Neural crest cell (in vitro differentiated cells): ENCODE data around the gene MTSS2. TPM values are rescaled to one million over a fixed set of nuclear protein-coding genes. Genes with fewer than 3 reads are reported as not detected.

Experiments used
- DNase-seq: peaks from one replicate; pipeline ENCODE4 v3.0.0; 2021; ENCODE audit warnings: low read depth, mixed read lengths, low spot score
- H3K27ac Mint-ChIP-seq: one replicate; pipeline ENCODE4 v1.8.0; 2021; ENCODE audit warnings: mild to moderate bottlenecking, mixed read lengths; ENCODE audit not compliant: unreplicated experiment
- H3K27me3 Mint-ChIP-seq: 2 replicates; pipeline ENCODE4 v1.8.0; 2021; ENCODE audit warnings: low read depth, mild to moderate bottlenecking, mixed read lengths
- H3K36me3 Mint-ChIP-seq: 2 replicates; pipeline ENCODE4 v1.8.0; 2021; ENCODE audit warnings: low read depth, mild to moderate bottlenecking, mixed read lengths
- H3K4me1 Mint-ChIP-seq: 2 replicates; pipeline ENCODE4 v1.8.0; 2021; ENCODE audit warnings: mixed read lengths
- H3K4me3 Mint-ChIP-seq: one replicate; pipeline ENCODE4 v1.8.0; 2021; ENCODE audit warnings: mild to moderate bottlenecking, mixed read lengths
- H3K9me3 Mint-ChIP-seq: 2 replicates; pipeline ENCODE4 v1.8.0; 2021; ENCODE audit warnings: mixed read lengths
- CTCF ChIP-seq: fragments of 200-600 bp; sonication (generic); conservative IDR thresholded peaks from 2 replicates; pipeline ENCODE4 v1.5.0; 2021; ENCODE audit warnings: antibody characterized with exemption, mild to moderate bottlenecking
- total RNA-seq: library from RNA; stranded (reverse); gene quantifications from 2 replicates; pipeline ENCODE4 v1.2.1, GENCODE V29; 2021

MTSS2 gene
- total RNA-seq, 1 donor from 2014 or later, result 93.3 TPM

GRCh38 chr16:70694868-70695218, 9.0 kb upstream of the MTSS2 start:
- H3K27me3 Mint-ChIP-seq, result no peaks in the 10 kb centered on the region
- TF ChIP-seq CTCF, result no peak
- H3K9me3 Mint-ChIP-seq, result no peaks in the 10 kb centered on the region
- H3K4me3 Mint-ChIP-seq, result no peak overlapping the region
- no peak overlapping the region for H3K27ac Mint-ChIP-seq
- H3K4me1 Mint-ChIP-seq, result peaks cover 36% of the 10 kb centered on the region
- no peak for DNase-seq
- peaks cover 4% of the 10 kb centered on the region for H3K36me3 Mint-ChIP-seq

- Mint-ChIP-seq H3K4me3 (no peak overlapping the region), H3K9me3 (no peaks in the 10 kb centered on the region), H3K36me3 (peaks cover 3% of the 10 kb centered on the region), H3K4me1 (peaks cover 36% of the 10 kb centered on the region), H3K27ac (no peak overlapping the region), H3K27me3 (no peaks in the 10 kb centered on the region)
- TF ChIP-seq CTCF, result no peak
- DNase-seq, result no peak
Measured at GRCh38 chr16:70694088-70694867, 8.4 kb upstream of the MTSS2 start.

GRCh38 chr16:70692873-70693671, 7.2 kb upstream of the MTSS2 start:
- H3K36me3 Mint-ChIP-seq, result no peaks in the 10 kb centered on the region
- no peak overlapping the region for H3K4me3 Mint-ChIP-seq
- H3K27ac Mint-ChIP-seq, result peak overlapping the region; percentile 67

GRCh38 chr16:70692130-70692872, 6.4 kb upstream of the MTSS2 start:
- H3K27ac Mint-ChIP-seq, result peak overlapping the region; percentile 67
- no peaks in the 10 kb centered on the region for H3K36me3 Mint-ChIP-seq
- TF ChIP-seq CTCF, result no peak

More at GRCh38 chr16:70692873-70693671, 7.2 kb upstream of the MTSS2 start:
- H3K27me3 Mint-ChIP-seq, result no peaks in the 10 kb centered on the region
- no peaks in the 10 kb centered on the region for H3K9me3 Mint-ChIP-seq
- TF ChIP-seq CTCF, result no peak
- H3K4me1 Mint-ChIP-seq, result peaks cover 35% of the 10 kb centered on the region
- no peak for DNase-seq

More at GRCh38 chr16:70692130-70692872, 6.4 kb upstream of the MTSS2 start:
- peaks cover 40% of the 10 kb centered on the region for H3K4me1 Mint-ChIP-seq
- no peaks in the 10 kb centered on the region for H3K9me3 Mint-ChIP-seq
- no peak overlapping the region for H3K4me3 Mint-ChIP-seq
- DNase-seq, result peak; percentile 49
- peaks cover 2% of the 10 kb centered on the region for H3K27me3 Mint-ChIP-seq
